ENCODE results near the gene SLC2A11. TPM values are rescaled to one million over a fixed set of nuclear protein-coding genes. Genes with fewer than 3 reads are reported as not detected.
"Not testable (repeated sequence)": the region's sequence is repeated elsewhere in the genome, so short reads cannot be mapped to it uniquely, and the experiment has no call there.

The SLC2A11 gene
- total RNA-seq, 2 donors from 2014 or later: 10.0 to 11.1 TPM

- H3K27me3 Mint-ChIP-seq (ENCODE audit: low read depth); H3K36me3 Mint-ChIP-seq (ENCODE audit: insufficient read depth in 2 of 2); H3K9me3 Mint-ChIP-seq; DNase-seq; H3K4me3 Mint-ChIP-seq; ATAC-seq (replicated peaks in 1 of 2); H3K4me1 Mint-ChIP-seq (ENCODE audit: low read depth); H3K27ac Mint-ChIP-seq: not testable (repeated sequence)
Measured at GRCh38 chr22:23864499-23865154, 7.0 kb downstream of the SLC2A11 start.

- Mint-ChIP-seq H3K36me3 (ENCODE audit: insufficient read depth in 2 of 2) (no peaks in the 10 kb centered on the region), H3K27me3 (ENCODE audit: low read depth) (no peaks in the 10 kb centered on the region), H3K4me1 (ENCODE audit: low read depth) (no peaks in the 10 kb centered on the region), H3K4me3 (no peak overlapping the region), H3K27ac (no peak overlapping the region), H3K9me3 (no peaks in the 10 kb centered on the region)
- ATAC-seq (replicated peaks in 1 of 2) (no peak), DNase-seq (no peak)
Measured at GRCh38 chr22:23868580-23868979, 10.9 kb downstream of the SLC2A11 start.

GRCh38 chr22:23874871-23875270, 17.2 kb downstream of the SLC2A11 start:
- Mint-ChIP-seq H3K27ac (no peak overlapping the region), H3K4me1 (ENCODE audit: low read depth) (no peaks in the 10 kb centered on the region), H3K27me3 (ENCODE audit: low read depth) (no peaks in the 10 kb centered on the region)

GRCh38 chr22:23875801-23876200, 18.1 kb downstream of the SLC2A11 start:
- no peaks in the 10 kb centered on the region for H3K27me3 Mint-ChIP-seq (ENCODE audit: low read depth)
- DNase-seq (no peak), ATAC-seq (replicated peaks in 1 of 2) (no peak)
- H3K4me1 Mint-ChIP-seq (ENCODE audit: low read depth): no peaks in the 10 kb centered on the region
- H3K4me3 Mint-ChIP-seq: no peak overlapping the region
- no peak overlapping the region for H3K27ac Mint-ChIP-seq
- H3K36me3 Mint-ChIP-seq (ENCODE audit: insufficient read depth in 2 of 2): no peaks in the 10 kb centered on the region
- H3K9me3 Mint-ChIP-seq: no peaks in the 10 kb centered on the region

More at GRCh38 chr22:23874871-23875270, 17.2 kb downstream of the SLC2A11 start:
- Mint-ChIP-seq H3K4me3 (no peak overlapping the region), H3K9me3 (no peaks in the 10 kb centered on the region), H3K36me3 (ENCODE audit: insufficient read depth in 2 of 2) (no peaks in the 10 kb centered on the region)
- ATAC-seq (replicated peaks in 1 of 2) (no peak), DNase-seq (no peak)

GRCh38 chr22:23877566-23877965, 19.9 kb downstream of the SLC2A11 start:
- DNase-seq (no peak), ATAC-seq (replicated peaks in 1 of 2) (no peak)
- Mint-ChIP-seq H3K4me1 (ENCODE audit: low read depth) (no peaks in the 10 kb centered on the region), H3K27ac (no peak overlapping the region), H3K9me3 (no peaks in the 10 kb centered on the region), H3K27me3 (ENCODE audit: low read depth) (no peaks in the 10 kb centered on the region), H3K36me3 (ENCODE audit: insufficient read depth in 2 of 2) (no peaks in the 10 kb centered on the region), H3K4me3 (no peak overlapping the region)

GRCh38 chr22:23878219-23878618, 20.5 kb downstream of the SLC2A11 start:
- Mint-ChIP-seq H3K4me1 (ENCODE audit: low read depth) (no peaks in the 10 kb centered on the region), H3K9me3 (no peaks in the 10 kb centered on the region), H3K4me3 (no peak overlapping the region), H3K36me3 (ENCODE audit: insufficient read depth in 2 of 2) (no peaks in the 10 kb centered on the region), H3K27me3 (ENCODE audit: low read depth) (no peaks in the 10 kb centered on the region), H3K27ac (no peak overlapping the region)
- ATAC-seq (replicated peaks in 1 of 2) (no peak), DNase-seq (no peak)

- Mint-ChIP-seq H3K4me1 (ENCODE audit: low read depth) (no peaks in the 10 kb centered on the region), H3K9me3 (no peaks in the 10 kb centered on the region), H3K36me3 (ENCODE audit: insufficient read depth in 2 of 2) (no peaks in the 10 kb centered on the region), H3K27ac (no peak overlapping the region), H3K4me3 (no peak overlapping the region), H3K27me3 (ENCODE audit: low read depth) (no peaks in the 10 kb centered on the region)
- ATAC-seq (replicated peaks in 1 of 2): no peak
- no peak for DNase-seq
Measured at GRCh38 chr22:23882370-23882769, 24.7 kb downstream of the SLC2A11 start.

GRCh38 chr22:23883658-23884057, 26.0 kb downstream of the SLC2A11 start:
- Mint-ChIP-seq H3K9me3 (no peaks in the 10 kb centered on the region), H3K36me3 (ENCODE audit: insufficient read depth in 2 of 2) (no peaks in the 10 kb centered on the region), H3K4me1 (ENCODE audit: low read depth) (no peaks in the 10 kb centered on the region), H3K27me3 (ENCODE audit: low read depth) (no peaks in the 10 kb centered on the region), H3K27ac (no peak overlapping the region), H3K4me3 (no peak overlapping the region)
- ATAC-seq (replicated peaks in 1 of 2) (no peak), DNase-seq (no peak)

GRCh38 chr22:23884140-23884539, 26.5 kb downstream of the SLC2A11 start:
- Mint-ChIP-seq H3K4me1 (ENCODE audit: low read depth) (no peaks in the 10 kb centered on the region), H3K9me3 (no peaks in the 10 kb centered on the region), H3K27ac (no peak overlapping the region), H3K36me3 (ENCODE audit: insufficient read depth in 2 of 2) (no peaks in the 10 kb centered on the region), H3K4me3 (no peak overlapping the region), H3K27me3 (ENCODE audit: low read depth) (no peaks in the 10 kb centered on the region)
- ATAC-seq (replicated peaks in 1 of 2): no peak
- no peak for DNase-seq

GRCh38 chr22:23888615-23889401, 31.1 kb downstream of the SLC2A11 start:
- Mint-ChIP-seq H3K9me3 (no peaks in the 10 kb centered on the region), H3K4me3 (no peak overlapping the region), H3K27me3 (ENCODE audit: low read depth) (no peaks in the 10 kb centered on the region), H3K36me3 (ENCODE audit: insufficient read depth in 2 of 2) (no peaks in the 10 kb centered on the region), H3K27ac (no peak overlapping the region), H3K4me1 (ENCODE audit: low read depth) (peaks cover 11% of the 10 kb centered on the region)
- DNase-seq (no peak), ATAC-seq (replicated peaks in 1 of 2) (no peak)

GRCh38 chr22:23889620-23890019, 31.9 kb downstream of the SLC2A11 start:
- no peak overlapping the region for H3K4me3 Mint-ChIP-seq
- ATAC-seq (replicated peaks in 1 of 2) (no peak), DNase-seq (no peak)
- H3K4me1 Mint-ChIP-seq (ENCODE audit: low read depth): peaks cover 13% of the 10 kb centered on the region
- H3K27me3 Mint-ChIP-seq (ENCODE audit: low read depth): no peaks in the 10 kb centered on the region
- H3K27ac Mint-ChIP-seq: no peak overlapping the region
- no peaks in the 10 kb centered on the region for H3K9me3 Mint-ChIP-seq
- H3K36me3 Mint-ChIP-seq (ENCODE audit: insufficient read depth in 2 of 2): peaks cover under 1 to 2% of the 10 kb centered on the region in 2 donors

- DNase-seq: no peak
Measured at GRCh38 chr22:23891726-23892125, 34.1 kb downstream of the SLC2A11 start.

GRCh38 chr22:23892130-23892529, 34.5 kb downstream of the SLC2A11 start:
- no peaks in the 10 kb centered on the region for H3K9me3 Mint-ChIP-seq
- H3K36me3 Mint-ChIP-seq (ENCODE audit: insufficient read depth in 2 of 2): peaks cover 1 to 13% of the 10 kb centered on the region in 2 donors
- no peak overlapping the region for H3K27ac Mint-ChIP-seq
- ATAC-seq (replicated peaks in 1 of 2): no peak
- peaks cover 26% of the 10 kb centered on the region for H3K4me1 Mint-ChIP-seq (ENCODE audit: low read depth)
- H3K4me3 Mint-ChIP-seq: peak overlapping the region; percentile 6 to 99
- DNase-seq: no peak
- no peaks in the 10 kb centered on the region for H3K27me3 Mint-ChIP-seq (ENCODE audit: low read depth)

More at GRCh38 chr22:23891726-23892125, 34.1 kb downstream of the SLC2A11 start:
- ATAC-seq (replicated peaks in 1 of 2): no peak
- Mint-ChIP-seq H3K27me3 (ENCODE audit: low read depth) (no peaks in the 10 kb centered on the region), H3K4me1 (ENCODE audit: low read depth) (peaks cover 24% of the 10 kb centered on the region), H3K4me3 (no peak overlapping the region), H3K36me3 (ENCODE audit: insufficient read depth in 2 of 2) (peaks cover 1 to 10% of the 10 kb centered on the region in 2 donors), H3K9me3 (no peaks in the 10 kb centered on the region), H3K27ac (no peak overlapping the region)

Data from activated T-cell treated with anti-CD3 and anti-CD28 coated beads, Interleukin-2, amount 50 U/mL, for 72 hours (primary cell).